ENCODE data around the gene NR3C2.

NR3C2 gene

GRCh38 chr4:148283665-148284064 lies 158.5 kb downstream of the NR3C2 start:
- no peak overlapping the region for H3K4me2 ChIP-seq (ENCODE audit: low read depth, low read length)
- H4K20me1 ChIP-seq (ENCODE audit: insufficient read depth, low read length) = no peaks in the 10 kb centered on the region
- H3F3A ChIP-seq (ENCODE audit: insufficient read depth, low read length) = no peaks in the 10 kb centered on the region
- H3K27ac ChIP-seq (ENCODE audit: low read length) = no peak overlapping the region
- H3K27me3 ChIP-seq (replicated peaks; ENCODE audit: insufficient read depth, low read length) = no peaks in the 10 kb centered on the region
- no peaks in the 10 kb centered on the region for H3K79me2 ChIP-seq (ENCODE audit: low read length)
- no peak overlapping the region for H2AFZ ChIP-seq (ENCODE audit: low read length)
- DNase-seq = no peak
- no peaks in the 10 kb centered on the region for H3K4me1 ChIP-seq (ENCODE audit: low read length)
- no peak overlapping the region for H3K4me3 ChIP-seq (ENCODE audit: low read length)
- TF ChIP-seq CTCF (IDR thresholded peaks at IDR 0.05; ENCODE audit: low read length) = no peak
- no peaks in the 10 kb centered on the region for H3K9me3 ChIP-seq (replicated peaks; ENCODE audit: insufficient read depth, low read length)
- H3K9me2 ChIP-seq (replicated peaks; ENCODE audit: insufficient read depth, low read length) = no peaks in the 10 kb centered on the region
- H3K36me3 ChIP-seq (replicated peaks; ENCODE audit: insufficient read depth, low read length) = no peaks in the 10 kb centered on the region
- no peak overlapping the region for H3K9ac ChIP-seq (ENCODE audit: low read length)

GRCh38 chr4:148278310-148278709 lies 163.9 kb downstream of the NR3C2 start:
- H3K27ac ChIP-seq (ENCODE audit: low read length) = no peak overlapping the region
- no peaks in the 10 kb centered on the region for H3K27me3 ChIP-seq (replicated peaks; ENCODE audit: insufficient read depth, low read length)
- no peaks in the 10 kb centered on the region for H4K20me1 ChIP-seq (ENCODE audit: insufficient read depth, low read length)
- no peaks in the 10 kb centered on the region for H3K36me3 ChIP-seq (replicated peaks; ENCODE audit: insufficient read depth, low read length)
- H3K4me3 ChIP-seq (ENCODE audit: low read length) = no peak overlapping the region
- H2AFZ ChIP-seq (ENCODE audit: low read length) = no peak overlapping the region
- H3K79me2 ChIP-seq (ENCODE audit: low read length) = no peaks in the 10 kb centered on the region
- no peak overlapping the region for H3K4me2 ChIP-seq (ENCODE audit: low read depth, low read length)
- TF ChIP-seq CTCF (IDR thresholded peaks at IDR 0.05; ENCODE audit: low read length) (no peak), EZH2phosphoT487 (IDR thresholded peaks at IDR 0.05; ENCODE audit: low read length) (no peak), EZH2 (optimal IDR thresholded peaks at IDR 0.05; ENCODE audit: low read depth, low read length) (no peak)
- H3K4me1 ChIP-seq (ENCODE audit: low read length) = no peaks in the 10 kb centered on the region
- no peaks in the 10 kb centered on the region for H3K9me2 ChIP-seq (replicated peaks; ENCODE audit: insufficient read depth, low read length)
- no peak overlapping the region for H3K9ac ChIP-seq (ENCODE audit: low read length)
- H3K9me3 ChIP-seq (replicated peaks; ENCODE audit: insufficient read depth, low read length) = no peaks in the 10 kb centered on the region
- H3F3A ChIP-seq (ENCODE audit: insufficient read depth, low read length) = no peaks in the 10 kb centered on the region
- no peak for DNase-seq

GRCh38 chr4:148275266-148275665 lies 166.9 kb downstream of the NR3C2 start:
- Histone ChIP-seq H3K9ac (ENCODE audit: low read length) (no peak overlapping the region), H3K9me3 (replicated peaks; ENCODE audit: insufficient read depth, low read length) (no peaks in the 10 kb centered on the region), H3K27me3 (replicated peaks; ENCODE audit: insufficient read depth, low read length) (no peaks in the 10 kb centered on the region), H3F3A (ENCODE audit: insufficient read depth, low read length) (no peaks in the 10 kb centered on the region), H3K4me2 (ENCODE audit: low read depth, low read length) (no peak overlapping the region), H3K4me3 (ENCODE audit: low read length) (no peak overlapping the region), H3K36me3 (replicated peaks; ENCODE audit: insufficient read depth, low read length) (no peaks in the 10 kb centered on the region), H3K27ac (ENCODE audit: low read length) (no peak overlapping the region), H4K20me1 (ENCODE audit: insufficient read depth, low read length) (no peaks in the 10 kb centered on the region), H3K4me1 (ENCODE audit: low read length) (no peaks in the 10 kb centered on the region), H3K9me2 (replicated peaks; ENCODE audit: insufficient read depth, low read length) (no peaks in the 10 kb centered on the region), H2AFZ (ENCODE audit: low read length) (no peak overlapping the region), H3K79me2 (ENCODE audit: low read length) (no peaks in the 10 kb centered on the region)
- TF ChIP-seq EZH2phosphoT487 (IDR thresholded peaks at IDR 0.05; ENCODE audit: low read length) (no peak), EZH2 (optimal IDR thresholded peaks at IDR 0.05; ENCODE audit: low read depth, low read length) (no peak), CTCF (IDR thresholded peaks at IDR 0.05; ENCODE audit: low read length) (no peak)
- no peak for DNase-seq
